Measurements from ENCODE around the gene AK1. TPM values are rescaled to one million over a fixed set of nuclear protein-coding genes. Genes with fewer than 3 reads are reported as not detected.
"Not testable (repeated sequence)": the region's sequence is repeated elsewhere in the genome, so short reads cannot be mapped to it uniquely, and the experiment has no call there.

Gene AK1
- total RNA-seq, 1 donor from 2014 or later = 68.3 TPM

DNA sequence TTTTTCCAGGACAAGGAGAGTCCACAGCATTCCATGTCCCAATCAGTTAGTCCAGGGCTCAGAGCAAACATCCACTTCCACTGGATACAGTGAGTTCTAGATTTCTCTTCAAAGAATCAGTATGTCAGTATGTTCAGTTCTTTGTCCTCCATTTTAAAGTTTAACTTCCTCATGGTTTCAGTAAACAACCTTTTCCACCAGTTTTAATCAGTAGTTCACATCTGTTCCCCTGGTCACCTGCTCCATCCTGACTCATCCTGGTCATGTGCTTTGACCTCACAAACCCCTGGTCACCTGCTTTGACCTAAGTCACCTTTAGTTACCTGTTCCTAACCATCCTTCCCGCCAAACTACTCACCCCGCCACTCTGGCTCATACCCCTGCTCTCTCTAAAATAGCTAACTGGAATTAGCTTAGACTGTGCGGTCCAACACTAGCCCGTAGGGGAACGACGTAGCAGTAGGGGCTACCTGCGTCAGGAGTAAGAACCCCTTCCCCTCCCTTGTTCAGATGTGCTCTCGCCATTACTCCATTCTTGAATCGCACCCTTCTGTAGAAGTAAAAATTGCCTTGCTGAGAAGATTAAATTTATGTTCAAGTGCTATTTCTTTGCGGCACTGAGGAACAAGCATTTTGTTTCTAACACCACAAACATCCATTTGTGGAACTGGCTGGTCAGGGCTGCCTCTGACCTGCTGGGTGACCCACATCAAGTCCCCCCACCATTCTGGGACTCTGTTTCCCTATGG, 28.5 kb downstream of the AK1 start:
- no peak for DNase-seq (ENCODE audit: low spot score)

DNA sequence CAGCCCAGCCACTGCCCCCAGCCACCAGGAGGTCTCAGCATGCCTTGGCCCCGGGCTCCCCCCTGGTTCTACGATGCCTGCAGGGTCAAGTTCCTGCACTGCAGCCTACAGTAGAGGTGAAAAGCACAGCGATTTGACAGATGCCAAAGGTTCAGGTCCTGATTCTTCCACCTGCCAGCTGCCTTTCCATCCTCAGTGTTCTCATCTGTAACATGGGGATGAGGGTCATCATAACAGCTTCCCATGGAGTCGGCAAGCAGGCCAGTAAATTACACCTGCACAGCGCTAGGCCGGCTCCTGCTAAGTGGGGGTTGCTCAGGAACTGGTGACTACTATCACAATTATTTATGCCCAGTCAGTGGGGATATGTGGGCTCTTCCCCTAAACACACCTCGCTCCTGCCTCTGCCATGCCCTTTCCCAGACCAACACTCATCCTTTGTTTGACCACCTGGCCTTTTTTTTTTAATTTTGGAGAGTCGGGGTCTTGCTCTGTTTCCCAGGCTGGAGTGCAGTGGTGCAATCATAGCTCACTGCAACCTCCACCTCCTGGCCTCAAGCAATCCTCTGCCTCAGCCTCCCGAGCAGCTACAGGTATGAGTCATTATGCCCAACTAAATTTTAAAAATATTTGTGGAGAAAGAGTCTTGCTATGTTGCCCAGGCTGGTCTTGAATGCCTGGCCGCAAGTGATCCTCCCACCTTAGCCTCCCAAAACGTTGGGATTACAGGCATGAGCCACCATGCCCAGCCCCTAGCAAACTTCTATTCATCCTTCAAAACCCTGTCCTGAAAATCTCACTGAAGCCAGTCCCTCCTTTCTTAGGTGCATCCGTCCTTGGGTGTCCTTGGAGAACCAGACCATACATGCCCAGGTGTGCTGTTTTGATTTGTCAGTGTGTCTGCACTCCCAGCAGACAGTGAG, 29.4 kb downstream of the AK1 start:
- no peak for DNase-seq (ENCODE audit: low spot score)

DNA sequence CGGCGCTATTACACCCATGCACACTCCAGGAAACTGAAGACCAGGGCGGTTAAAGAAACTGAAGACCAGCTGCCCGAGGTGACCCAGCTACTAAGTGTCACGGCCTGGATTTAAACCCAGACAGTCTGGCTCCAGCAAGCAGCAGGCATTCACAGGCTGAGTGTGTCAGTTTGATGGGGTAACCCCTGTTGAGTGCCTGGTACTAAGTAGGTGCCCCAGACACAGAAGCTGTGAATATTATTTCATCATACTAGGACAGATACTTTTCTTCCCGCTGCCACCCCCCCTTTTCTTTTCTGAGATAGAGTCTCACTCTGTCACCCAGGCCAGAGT, 30.3 kb downstream of the AK1 start:
- no peak for DNase-seq (ENCODE audit: low spot score)

DNA sequence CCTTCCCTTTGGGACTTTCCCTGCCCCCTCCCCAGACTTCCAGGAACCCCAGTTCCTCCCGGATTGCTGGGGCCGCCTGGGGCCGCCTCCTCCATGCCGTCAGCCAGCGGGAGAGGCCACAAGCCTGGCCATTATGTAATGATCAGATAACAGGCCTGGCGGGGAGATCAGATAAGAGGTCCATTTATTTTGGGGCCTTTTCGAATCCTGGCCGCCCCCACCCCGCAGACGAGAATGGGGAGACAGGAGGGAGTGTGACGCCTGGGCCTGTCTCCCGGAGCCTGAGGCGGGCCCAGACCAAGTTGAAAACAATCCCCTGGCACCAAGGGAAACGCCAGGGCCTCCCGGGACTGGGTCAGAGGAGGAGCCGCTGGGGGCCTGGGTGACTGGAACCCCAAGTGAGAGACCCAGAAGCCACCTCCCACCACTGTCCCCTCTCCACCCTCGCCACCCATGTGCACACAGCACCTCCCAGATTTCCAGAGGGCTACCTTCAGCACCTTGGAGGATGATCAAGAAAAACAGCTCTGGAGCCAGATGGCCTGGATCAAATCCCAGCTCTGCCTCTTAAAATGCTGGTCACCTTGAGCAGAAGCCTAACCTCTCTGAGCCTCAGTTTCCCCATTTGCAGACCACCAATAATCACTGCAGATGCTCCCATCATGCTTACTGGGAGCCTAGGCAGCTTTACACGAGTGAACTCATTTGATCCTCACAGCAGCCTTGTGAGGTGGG, 30.9 kb downstream of the AK1 start:
- DNase-seq (ENCODE audit: low spot score) = no peak

DNA sequence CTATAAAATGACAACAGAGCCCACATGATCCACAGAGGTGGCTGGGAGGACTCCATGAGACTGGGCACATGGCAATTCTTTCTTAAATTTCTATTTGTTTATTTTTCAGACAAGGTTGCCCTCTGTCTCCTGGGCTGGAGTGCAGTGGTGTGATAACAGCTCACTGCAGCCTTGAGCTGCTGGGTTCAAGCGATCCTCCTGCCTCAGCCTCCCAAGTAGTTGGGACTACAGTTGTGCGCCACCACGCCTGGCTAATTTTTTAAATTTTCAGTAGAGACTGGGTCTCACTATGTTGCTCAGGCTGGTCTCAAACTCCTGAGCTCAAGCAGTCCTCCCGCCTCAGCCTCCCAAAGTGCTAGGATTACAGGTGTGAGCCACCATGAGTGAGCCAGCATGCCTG, 31.9 kb downstream of the AK1 start:
- DNase-seq (ENCODE audit: low spot score) = not testable (repeated sequence)

DNA sequence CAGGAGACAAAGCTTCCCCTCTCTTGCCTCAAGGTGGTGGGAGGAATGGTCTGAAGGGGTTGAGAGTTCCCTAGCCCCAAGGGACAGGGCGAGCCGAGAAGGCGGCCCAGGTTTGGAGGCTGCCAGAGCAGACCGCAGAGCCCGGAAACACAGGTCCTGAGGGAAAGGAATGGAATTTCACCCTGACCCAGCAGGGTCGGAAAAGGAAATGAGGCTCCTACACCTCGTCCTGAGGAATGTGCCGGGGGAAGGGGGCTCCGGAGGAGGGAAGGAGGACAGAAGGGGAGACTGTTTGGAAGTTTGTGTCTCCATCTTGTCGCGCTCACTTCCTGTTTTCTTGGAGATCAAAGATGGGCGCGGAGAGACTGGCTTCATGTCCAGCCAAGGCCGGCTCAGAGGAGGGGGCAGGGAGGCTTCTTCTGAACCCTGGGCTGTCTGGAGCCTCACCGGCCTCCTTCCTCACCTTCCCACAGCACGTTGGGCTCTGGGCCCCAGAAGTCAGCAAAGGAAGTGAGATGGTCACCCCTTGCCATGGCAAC, 32.6 kb downstream of the AK1 start:
- no peak for DNase-seq (ENCODE audit: low spot score)

DNA sequence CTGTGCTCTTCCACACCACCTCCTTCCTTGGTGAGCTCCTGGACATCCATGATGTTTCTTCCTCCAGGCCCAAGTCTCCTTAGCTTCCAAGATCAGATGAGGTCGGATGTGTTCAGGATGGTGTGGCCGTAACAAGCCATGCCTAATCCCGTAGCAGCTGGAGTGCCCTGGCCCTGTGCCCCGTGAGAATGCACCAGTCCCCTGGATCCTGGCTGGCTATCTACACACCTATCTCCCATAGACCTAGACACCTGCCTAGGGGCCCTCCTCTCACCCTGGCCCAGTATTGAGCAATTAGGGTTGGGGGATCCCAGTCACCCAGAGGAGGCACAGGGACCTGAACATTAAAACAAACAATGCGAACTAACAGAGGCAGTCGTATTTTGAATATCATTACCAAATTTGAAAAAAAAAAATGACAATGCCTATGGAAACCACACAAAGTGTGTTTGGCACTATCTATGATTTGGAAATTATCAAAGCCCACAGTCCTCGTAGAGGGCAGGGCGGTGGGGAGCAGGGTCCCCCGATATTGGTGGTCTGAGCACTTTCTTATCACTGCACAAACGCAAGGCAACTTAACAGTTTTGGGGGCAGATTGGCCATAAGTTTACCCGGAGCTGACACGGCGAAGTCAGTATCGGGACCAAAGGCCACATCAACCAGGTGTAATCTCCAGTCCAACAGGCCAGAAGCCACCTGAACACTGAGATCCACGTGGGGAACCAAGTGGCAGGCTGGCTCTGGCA, 36.2 kb downstream of the AK1 start:
- no peak for DNase-seq (ENCODE audit: low spot score)

DNA sequence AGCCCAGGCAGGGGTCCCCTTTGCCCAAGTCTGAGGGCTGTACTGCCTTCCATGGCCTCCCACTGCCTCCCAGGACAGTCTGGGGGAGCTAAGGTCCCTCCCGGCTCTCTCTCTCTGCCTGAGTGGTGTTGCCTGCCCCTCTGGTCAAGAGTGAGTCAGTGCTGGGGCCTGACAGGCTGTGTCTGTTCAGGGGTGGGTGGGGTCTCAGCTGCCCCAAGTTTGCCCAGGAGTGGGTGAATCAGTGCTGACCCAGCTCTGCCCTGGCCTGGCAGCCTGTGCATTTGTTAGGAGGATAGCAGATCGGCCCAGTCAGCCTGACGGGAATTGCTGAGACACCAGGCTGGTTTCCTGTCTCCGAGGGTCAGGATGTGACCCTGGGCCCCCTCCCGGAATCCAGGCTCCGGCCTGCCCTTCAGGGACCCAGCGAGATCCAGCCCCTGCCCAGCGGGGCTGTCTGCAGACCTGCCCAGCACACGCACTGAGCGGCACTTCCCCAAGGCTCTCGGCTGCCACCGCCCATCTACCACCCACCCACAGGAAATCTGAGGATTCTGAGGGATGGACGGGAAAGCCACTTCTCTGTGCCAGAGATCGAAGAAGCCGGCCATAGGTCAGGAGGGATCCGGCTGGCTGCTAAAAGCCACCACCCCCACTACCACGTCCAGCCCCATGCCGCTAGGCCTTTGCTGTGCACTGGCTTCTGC, 38.9 kb downstream of the AK1 start:
- DNase-seq (ENCODE audit: low spot score) = peak; percentile 95

DNA sequence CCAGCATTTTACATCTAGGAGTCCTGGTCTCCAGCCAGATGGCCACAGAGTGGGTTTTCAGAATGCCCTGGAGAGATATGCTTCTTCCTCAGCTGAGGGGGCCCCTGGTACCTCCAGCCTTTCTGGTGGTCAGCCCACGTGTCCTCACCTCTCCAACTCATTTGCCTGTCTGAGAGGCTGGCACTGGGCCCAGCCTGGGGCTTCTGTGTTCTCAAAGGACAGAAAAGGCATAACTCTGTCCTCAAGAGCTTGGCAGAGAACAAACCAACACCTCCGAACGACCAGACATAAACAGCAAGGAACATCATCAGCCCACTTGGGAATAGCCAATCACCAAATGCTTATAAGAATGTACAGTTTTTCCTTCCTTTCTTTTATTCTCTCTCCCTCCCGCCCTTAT, 40.1 kb downstream of the AK1 start:
- DNase-seq (ENCODE audit: low spot score) = no peak

DNA sequence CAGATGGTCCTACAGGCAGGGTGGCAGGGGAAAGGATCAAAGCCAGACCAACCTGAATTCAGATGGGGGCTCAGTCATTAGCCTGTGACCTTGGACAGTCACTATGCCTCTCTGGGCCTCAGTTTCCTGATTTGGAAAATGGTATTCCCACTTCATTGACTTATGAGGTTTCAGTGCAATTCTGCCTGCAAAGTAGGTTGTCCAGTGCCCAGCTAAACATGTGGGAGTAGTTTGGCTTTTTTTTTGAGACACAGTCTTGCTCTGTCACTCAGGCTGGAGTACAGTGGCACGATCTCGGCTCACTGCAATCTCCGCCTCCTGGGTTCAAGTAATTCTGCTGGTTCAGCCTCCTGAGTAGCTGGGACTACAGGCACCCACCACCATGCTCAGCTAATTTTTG, 40.9 kb downstream of the AK1 start:
- not testable (repeated sequence) for DNase-seq (ENCODE audit: low spot score)

DNA sequence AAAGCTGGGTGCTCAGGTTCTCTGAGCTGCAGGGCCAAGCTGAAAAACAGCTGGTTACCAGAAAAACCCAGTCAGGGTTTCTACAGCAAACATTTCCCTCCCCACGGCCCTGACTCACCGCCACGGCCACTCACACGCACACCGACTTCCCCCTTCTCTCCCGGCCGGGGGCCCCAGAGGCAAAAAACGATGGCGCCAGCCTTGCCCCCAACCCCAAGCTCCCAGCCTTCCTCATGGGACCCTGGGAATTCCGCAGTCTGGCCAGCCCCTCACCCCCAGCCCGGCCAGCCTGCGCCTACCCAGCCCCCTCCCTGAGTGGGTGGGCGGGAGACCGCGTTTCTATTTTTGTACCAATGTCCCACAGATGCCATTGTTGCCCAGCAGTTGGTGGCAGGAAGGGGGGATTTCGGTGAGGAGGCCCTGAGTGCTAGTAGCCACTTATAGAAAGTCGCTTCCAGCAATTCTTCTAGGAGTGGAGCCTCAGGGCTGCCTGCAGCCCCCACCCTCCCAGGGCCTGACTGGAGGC, 41.4 kb downstream of the AK1 start:
- DNase-seq (ENCODE audit: low spot score) = no peak

DNA sequence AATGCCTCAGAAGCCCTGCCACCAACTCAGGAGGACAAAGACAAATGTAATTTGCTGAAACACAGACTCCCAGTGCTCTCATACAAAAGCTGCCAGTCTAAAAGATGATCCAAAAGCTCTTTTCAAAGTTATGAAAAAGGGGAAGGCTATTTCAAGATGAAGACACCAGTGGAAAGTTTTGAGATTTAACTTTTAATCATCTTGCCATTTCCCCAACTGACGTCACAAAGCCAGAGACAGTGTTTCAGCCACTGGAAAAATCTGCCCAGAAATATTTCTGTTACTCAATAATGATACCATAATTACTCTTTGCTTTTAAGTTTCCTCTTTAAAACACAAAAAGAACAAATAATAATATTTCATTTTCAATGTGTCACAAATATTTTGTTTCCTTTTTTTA, 43.9 kb downstream of the AK1 start:
- DNase-seq (ENCODE audit: low spot score) = no peak

DNA sequence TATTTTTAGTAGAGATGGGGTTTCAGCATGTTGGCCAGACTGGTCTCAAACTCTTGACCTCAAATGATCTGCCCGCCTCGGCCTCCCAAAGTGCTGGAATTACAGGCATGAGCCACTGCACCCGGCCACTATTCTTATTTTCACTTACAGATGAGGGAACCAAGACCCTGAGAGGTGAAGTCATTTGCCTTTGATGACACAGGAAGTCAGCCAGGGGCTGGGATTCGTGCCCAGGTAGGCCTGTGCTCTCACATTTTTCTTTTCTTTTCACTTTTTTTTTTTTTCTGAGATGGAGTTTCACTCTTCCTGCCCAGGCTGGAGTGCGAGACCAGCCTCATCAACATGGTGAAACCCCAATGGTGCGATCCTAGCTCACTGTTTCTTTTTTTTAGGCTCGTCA, 45.2 kb downstream of the AK1 start:
- DNase-seq (ENCODE audit: low spot score) = no peak

DNA sequence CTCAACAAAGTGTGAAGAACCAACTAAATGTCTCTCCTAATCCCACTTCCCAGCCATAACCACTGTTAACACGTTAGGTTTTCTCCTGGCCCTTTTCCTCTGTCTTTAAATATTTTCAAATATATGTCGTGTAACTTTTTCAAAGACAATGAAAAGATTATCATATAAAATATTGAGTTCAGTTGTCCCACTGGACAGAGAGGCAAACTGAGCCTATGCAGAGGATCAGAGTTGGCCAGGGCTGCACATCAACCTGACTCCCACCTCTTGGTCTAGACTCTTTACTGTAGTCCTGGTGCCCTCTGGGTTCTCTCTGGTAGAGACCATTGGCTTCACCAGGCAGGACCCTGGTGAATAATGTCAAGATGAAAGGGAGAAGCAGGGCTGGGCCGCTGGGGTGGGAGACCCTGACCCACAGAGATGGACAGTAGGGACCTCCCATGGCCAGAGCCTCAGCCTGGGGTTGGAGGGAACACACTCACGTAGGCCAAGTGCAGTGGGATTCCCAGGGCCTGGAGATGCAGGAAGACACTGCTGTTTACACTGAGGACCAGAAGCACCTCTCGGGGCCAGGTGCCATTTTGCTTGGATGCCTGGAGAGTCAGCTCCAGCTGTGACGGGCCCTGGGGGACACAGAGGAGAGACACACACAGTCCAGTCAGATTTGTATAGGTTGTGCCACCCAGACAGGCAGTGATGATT, 48.1 kb downstream of the AK1 start:
- no peak for DNase-seq (ENCODE audit: low spot score)

DNA sequence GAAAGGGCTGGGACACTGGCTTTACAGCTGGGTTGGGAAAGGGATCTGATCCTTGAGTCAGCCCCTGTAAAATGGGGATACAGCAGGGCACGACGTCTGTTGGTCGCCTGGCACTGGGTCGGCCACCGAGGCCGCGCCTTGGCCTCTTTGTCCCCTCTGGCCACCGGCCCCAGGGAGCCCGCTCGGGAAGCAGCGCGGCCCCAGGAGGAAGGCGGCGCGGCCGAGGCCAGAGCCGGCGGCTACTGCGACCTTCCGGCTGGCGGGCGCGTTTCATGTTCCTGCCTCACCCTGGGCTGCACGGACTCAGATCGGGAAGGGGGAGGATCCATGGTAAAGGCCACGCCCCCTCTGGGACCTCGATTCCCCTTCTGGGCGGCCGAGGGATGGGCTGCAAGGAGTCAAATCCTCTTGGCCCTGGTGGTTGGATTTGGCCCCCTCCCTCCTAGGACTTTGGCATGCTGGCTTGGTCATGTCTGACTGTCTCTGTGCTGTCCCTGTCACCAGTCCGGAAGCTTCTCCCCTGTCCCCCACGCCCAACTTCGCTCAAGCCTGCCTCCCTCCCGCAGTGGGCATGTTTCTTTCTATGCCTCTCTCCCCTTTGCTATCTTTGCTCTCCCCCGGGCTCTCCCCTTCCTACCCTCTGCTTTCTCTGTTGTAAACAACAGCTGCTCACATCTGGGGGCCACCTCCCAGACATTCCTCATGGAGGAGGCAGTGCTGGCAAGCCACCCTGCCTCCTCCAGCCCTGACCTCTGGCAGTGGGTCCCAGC, 49.0 kb downstream of the AK1 start:
- DNase-seq (ENCODE audit: low spot score) = peak; percentile 95

DNA sequence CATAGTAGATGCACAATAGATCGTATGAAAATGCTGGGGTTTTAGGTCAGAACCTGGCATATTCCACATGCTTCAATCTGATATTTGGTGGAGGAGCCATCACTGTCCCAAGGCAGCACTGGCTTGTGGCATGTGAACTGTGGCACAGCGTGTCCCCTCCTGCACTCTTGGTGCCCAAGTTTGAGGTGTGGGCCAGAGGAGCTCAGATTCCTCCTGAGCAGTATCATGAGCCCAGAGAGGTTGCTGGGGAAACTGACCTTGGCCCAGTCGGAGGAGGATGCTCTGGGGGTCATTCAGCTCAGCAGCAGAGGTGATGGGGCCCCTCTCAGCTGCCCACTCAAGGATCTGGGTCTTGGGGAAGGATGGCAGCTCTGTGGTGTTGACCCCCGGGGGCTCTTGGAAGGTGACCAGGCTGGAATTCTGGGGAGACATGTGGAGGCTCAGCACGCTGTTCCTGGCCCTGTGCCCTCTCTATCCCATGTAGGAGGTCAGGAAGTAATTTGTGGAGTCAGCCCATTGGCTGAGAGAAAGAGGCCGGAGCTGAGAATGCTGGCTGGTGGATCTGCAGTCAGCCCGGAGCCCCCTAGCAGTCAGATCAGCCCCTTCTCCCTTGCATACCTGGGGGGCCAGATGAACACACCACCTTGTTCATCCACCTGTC, 51.1 kb downstream of the AK1 start:
- DNase-seq (ENCODE audit: low spot score) = no peak

DNA sequence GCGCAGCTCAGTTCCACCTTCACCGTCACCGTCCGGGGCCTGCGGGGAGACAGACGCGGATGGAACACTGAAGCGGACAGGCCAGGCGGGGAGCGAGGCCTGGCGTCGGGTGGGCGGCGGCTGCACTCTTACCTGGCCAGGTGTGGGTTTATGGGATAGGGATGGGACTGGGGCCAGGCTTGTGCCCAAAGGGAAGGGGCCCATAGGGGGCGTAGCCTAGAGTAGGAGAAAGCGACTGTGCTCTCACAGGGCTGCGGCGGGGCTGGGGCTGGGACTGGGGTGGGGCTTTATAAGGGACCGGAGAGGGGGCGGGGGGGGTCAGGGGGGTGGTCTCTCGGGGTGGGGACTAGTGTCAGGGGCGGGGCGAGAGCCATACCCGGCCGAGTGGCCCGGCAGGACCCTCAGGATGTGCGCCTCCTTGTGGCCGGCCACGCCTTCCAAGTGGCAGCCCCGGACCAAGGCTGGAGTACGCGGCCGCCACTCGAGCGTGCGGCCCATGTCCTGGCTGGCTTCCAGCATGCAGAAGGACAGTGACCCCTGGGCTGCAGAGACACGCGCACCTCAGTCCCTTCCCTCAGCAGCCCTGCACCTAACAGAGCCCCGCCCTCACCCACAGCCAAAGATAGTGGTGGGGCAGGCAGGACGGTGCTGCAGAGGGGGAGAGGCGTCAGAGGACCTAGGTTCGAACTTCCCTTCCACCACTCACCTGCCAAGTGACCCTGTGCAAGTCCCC, 52.0 kb downstream of the AK1 start:
- no peak for DNase-seq (ENCODE audit: low spot score)
